HCT116 (cell line): Measurements from ENCODE around the gene PRR23A.

Experiments
- CEBPB ChIP-seq: IDR thresholded peaks from 2 replicates; pipeline ENCODE4 v1.6.1; 2012; ENCODE audit warnings: low read depth
- CTCF ChIP-seq, 3 experiments: fragments of 200-600 bp in 1 of 3; sonication (generic) in 1 of 3; IDR thresholded peaks in 2 of 3; conservative IDR thresholded peaks in 1 of 3; 2 replicates each; pipeline ENCODE4 v1.5.1; 2012 to 2017; ENCODE audit warnings: low read depth in 2 of 3, low read length in 2 of 3, antibody characterized with exemption in 1 of 3, borderline replicate concordance in 1 of 3, control low read depth in 1 of 3, mild to moderate bottlenecking in 1 of 3, mixed read lengths in 1 of 3, mixed run types in 1 of 3, moderate library complexity in 1 of 3; ENCODE audit not compliant: insufficient read depth in 1 of 3
- MAX ChIP-seq: IDR thresholded peaks from 2 replicates; pipeline ENCODE4 v1.6.1; 2012
- POLR2AphosphoS5 ChIP-seq: IDR thresholded peaks from 2 replicates; pipeline ENCODE4 v1.6.1; 2011; ENCODE audit warnings: mild to moderate bottlenecking, low read depth, low read length, moderate library complexity

- no peak for TF ChIP-seq MAX
- no peak for TF ChIP-seq POLR2AphosphoS5
- no peak for TF ChIP-seq CTCF (IDR thresholded peaks at IDR 0.05 in 2 of 3, conservative IDR thresholded peaks at IDR 0.05 in 1 of 3; ENCODE audit: borderline replicate concordance in 1 of 3, insufficient read depth in 1 of 3, low read depth in 2 of 3, low read length in 2 of 3)
- TF ChIP-seq CEBPB = no peak
These were observed 45.6 kb downstream of the PRR23A start for GRCh38 chr3:138960417-138960852.
